HG03460 (cell line): ENCODE results near the gene TNFRSF25.
A peak's percentile ranks its signal among the peaks of the same experiment; 100 is the strongest.
"Not testable (repeated sequence)": the region's sequence is repeated elsewhere in the genome, so short reads cannot be mapped to it uniquely, and the experiment has no call there.

Source experiments
- ATAC-seq: cut with Tn5 transposase; IDR thresholded peaks from one replicate; pipeline ENCODE4 v1.9.1; 2021; ENCODE audit not compliant: unreplicated experiment

Gene TNFRSF25

GRCh38 chr1:6502000-6502891 lies 36.3 kb upstream of the TNFRSF25 start:
- no peak for ATAC-seq

DNA sequence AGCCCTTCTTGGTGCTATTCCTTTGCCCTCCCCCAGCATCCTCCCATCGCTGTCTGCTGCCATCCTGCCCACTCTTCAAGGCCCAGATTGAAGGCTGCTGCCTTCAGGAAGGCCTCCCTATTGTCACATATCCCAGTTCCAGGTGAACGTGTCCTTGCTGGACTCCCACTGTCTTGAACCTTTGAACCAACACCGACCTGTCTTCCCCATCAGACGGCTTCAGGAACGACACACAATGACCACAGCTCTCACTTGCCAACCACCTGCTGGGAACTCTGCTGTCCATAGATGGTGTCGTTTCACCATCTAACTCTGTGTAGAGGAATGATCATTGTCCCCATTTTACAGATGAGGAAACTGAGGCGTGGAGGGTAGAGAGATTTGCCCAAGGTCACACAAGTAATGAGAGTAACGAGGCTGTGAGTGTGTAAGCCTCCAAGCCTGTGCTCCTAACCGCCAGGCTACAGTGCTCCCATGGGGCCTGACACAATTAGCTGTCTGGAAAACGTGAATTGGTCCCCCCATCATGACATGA lies 35.4 kb upstream of the TNFRSF25 start:
- no peak for ATAC-seq

DNA sequence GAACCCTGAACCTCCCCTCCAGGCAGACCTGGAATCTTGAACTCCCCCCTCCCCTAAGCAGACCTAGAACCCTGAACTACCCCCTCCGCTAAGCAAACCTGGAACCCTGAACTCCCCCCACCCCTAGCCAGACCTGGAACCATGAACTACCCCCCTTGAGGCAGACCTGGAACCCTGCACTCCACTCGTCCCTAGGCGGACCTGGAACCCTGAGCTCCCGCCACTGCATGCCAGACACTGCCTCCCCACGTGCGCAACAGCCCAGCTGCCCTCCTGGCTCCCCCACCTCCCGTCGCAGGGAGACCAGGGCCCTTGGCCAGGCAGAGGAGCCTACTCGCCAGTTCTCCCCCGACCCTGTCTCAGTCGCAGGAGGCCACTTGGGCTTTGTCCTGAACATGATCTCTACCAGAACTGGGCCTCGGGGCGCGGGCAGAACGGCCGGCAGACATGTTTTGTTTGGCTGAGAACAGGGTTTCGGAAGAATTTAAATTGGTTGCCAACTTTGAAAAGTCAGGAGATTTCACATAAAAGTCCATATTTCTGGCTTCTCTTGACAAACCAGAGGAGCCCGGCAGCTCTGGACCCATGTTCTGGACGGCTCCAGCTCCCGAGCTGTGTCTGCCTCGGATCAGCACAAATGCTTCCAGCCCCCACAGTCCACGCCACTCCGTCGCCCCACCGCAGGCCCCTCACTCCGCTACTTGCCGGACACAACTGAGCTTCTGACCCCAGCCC lies 34.7 kb upstream of the TNFRSF25 start:
- no peak for ATAC-seq

GRCh38 chr1:6499296-6499695 lies 33.3 kb upstream of the TNFRSF25 start:
- no peak for ATAC-seq

- ATAC-seq = no peak
Observed at GRCh38 chr1:6498576-6499111, 32.7 kb upstream of the TNFRSF25 start.

GRCh38 chr1:6497867-6498575 lies 32.0 kb upstream of the TNFRSF25 start:
- no peak for ATAC-seq

GRCh38 chr1:6497215-6497866 lies 31.4 kb upstream of the TNFRSF25 start:
- ATAC-seq = no peak

DNA sequence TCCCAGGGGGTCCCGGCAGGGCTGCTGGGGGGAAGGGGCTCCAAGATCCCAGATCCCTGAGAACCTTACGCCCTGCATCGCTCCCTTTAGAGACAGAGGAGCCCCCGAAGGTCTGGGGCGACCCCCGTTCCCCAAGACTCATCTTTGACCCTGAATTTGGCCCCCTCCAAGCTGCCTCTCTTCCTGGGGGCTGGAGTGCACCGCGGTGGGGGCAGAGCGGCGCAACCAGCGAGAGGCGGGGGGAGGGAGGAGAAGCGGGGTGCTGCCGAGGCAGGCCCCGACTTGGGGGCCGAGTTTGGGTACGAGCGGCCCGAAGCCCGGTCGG lies 30.9 kb upstream of the TNFRSF25 start:
- ATAC-seq = no peak

DNA sequence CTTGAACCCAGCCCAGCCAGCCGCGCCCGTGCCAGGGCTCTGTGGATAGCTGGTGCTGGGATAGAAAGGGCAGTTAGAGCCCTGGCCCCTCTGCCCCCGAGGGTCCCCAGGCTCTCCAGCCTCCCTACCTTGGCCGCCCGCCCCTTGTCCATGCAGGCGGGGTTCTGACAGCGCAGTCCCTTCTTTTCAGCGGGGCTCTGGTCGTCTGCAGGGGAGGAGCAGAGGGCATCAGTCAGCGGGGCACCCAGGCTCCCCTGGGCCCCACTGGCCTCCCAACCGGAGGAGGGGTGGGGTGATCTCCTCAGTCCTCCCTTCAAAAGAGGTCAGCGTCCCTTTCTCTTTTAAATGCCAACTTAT lies 30.4 kb upstream of the TNFRSF25 start:
- ATAC-seq = no peak

GRCh38 chr1:6495540-6496364 lies 29.8 kb upstream of the TNFRSF25 start:
- ATAC-seq = no peak

DNA sequence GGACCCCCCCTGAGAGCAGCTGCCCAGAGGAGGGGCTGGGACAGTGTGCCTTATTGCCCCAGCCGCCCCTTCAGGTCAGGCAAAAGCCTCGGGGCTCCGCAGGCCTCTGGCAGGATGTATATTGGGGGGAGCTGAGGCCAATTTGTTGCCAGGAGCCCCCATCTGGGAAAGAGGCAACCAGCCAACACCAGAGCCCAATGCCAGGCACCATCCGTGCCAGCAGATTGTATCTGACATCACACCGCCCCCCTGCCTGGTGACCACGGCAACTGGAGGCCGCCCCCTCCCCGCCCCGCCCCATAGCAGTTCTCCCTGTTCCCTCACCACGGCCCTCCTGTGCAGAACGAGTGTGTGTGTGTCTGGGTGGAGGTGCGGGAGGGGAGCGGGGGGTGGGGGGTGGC lies 29.1 kb upstream of the TNFRSF25 start:
- no peak for ATAC-seq

GRCh38 chr1:6494627-6495026 lies 28.7 kb upstream of the TNFRSF25 start:
- ATAC-seq = no peak

GRCh38 chr1:6493834-6494223 lies 27.9 kb upstream of the TNFRSF25 start:
- ATAC-seq = not testable (repeated sequence)

DNA sequence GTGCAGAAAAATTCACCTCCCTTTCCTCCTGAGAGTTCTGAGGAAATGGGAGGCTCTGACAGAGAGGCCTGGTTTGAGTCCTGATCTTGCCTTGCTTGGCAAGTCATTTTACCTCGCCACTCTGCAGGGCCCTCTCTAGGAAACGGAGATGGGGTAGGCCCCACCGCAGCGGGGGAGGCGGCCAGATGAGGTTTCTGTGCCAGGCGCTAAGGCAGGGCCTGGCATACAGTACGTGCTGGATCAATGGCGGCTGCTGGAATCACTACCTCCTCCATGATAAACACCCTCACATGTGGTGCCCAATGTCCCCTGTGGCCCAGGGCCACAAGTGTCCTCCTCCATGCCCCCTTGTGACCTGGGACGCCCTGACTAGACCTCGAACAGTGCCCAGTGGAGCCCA lies 26.0 kb upstream of the TNFRSF25 start:
- no peak for ATAC-seq

GRCh38 chr1:6491480-6491962 lies 25.5 kb upstream of the TNFRSF25 start, which contains the start of gene PLEKHG5:
TSS of gene PLEKHG5 (minus strand) at chr1:6491667. CDS start at chr1:6477571, 14,096 bp downstream.
- no peak for ATAC-seq

DNA sequence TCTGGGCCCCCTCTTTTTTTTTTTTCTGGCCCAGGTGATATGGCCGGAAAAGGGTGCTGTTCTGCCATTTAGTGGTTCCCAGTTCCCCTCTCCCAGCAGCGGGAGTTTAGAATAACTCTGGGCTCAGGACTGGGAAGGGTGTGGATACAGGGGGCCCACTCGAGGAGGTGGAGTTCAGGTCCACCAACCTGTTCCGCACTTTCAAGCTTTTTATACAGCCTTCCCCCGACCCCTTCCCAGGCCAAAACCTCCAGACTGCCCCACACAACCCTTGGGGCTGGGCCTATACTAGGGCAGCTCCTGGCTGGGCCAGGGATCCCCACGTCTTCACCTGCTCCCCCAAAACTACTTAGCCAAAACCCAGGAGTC lies 25.1 kb upstream of the TNFRSF25 start:
- no peak for ATAC-seq

- peak; percentile 40 for ATAC-seq
Observed at GRCh38 chr1:6490181-6491080, 24.5 kb upstream of the TNFRSF25 start.

GRCh38 chr1:6489799-6490180 lies 23.8 kb upstream of the TNFRSF25 start:
- no peak for ATAC-seq

DNA sequence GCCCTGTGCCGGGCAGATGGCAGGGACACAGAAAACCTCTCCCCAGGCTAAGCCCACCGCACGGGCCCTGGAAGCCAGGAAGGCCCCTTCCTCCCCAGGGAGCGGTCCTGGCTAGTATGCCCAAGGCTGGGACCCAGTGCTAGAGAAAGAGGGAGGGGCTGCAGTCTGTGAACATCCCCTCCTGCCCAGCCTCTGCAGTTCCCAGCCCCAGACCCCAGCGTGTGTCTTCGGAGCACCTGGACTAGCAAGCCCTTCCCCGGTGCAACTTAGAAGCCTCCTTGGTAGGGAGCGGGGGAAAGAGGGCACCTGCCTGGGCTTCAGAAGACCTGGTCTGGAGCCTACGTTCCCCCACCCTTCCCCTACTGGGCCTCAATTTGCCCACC lies 23.4 kb upstream of the TNFRSF25 start:
- no peak for ATAC-seq
